ENCODE results near the gene ZFP90.

DNA sequence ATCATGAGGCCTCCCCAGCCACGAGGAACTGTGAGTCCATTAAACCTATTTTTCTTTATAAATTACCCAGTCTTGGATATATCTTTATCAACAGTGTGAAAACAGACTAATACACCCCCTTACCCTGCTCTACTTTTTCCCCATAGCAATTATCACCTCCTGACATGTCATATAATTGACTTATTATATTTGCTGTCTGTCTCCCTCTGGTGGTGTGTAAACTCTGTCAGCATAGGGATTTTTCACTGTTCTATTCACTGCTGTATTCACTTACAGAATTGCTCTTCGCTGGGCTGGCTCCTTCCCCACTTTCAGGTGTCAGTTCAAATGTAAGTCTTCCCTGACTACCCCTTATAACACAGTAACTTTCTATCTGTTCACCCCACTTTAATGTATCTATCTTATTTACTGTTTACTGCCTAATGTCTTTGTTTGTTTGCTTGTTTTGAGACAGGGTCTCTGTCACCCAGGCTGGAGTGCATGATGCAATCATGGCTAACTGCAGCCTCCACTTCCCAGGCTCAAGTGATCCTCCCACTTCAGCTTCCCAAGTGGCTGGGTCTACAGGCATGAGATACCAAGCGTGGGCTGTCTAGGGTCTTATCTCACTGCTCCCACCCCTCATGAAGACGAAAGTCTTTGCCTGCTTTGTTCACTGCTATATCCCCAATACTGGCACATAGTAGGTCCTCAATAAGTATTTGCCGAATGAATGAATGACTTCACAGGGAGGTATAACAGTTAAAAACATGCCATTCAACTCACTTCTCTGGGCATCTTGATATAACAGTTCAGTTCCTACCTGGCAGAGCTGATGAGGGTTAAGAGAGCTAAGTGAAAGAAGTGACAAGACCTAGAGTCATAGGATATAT lies 53.6 kb downstream of the ZFP90 start:
- TF ChIP-seq, protein P1, sequence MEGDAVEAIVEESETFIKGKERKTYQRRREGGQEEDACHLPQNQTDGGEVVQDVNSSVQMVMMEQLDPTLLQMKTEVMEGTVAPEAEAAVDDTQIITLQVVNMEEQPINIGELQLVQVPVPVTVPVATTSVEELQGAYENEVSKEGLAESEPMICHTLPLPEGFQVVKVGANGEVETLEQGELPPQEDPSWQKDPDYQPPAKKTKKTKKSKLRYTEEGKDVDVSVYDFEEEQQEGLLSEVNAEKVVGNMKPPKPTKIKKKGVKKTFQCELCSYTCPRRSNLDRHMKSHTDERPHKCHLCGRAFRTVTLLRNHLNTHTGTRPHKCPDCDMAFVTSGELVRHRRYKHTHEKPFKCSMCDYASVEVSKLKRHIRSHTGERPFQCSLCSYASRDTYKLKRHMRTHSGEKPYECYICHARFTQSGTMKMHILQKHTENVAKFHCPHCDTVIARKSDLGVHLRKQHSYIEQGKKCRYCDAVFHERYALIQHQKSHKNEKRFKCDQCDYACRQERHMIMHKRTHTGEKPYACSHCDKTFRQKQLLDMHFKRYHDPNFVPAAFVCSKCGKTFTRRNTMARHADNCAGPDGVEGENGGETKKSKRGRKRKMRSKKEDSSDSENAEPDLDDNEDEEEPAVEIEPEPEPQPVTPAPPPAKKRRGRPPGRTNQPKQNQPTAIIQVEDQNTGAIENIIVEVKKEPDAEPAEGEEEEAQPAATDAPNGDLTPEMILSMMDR (IDR thresholded peaks at IDR 0.05): peak in 2 of 6 experiments; percentile 10 to 14
- TF ChIP-seq POLR2A (IDR thresholded peaks at IDR 0.05) (no peak), POLR2AphosphoS5 (IDR thresholded peaks at IDR 0.05) (no peak), EP300 (IDR thresholded peaks at IDR 0.05) (no peak)
